Measurements from ENCODE around the gene TATDN3.

DNA sequence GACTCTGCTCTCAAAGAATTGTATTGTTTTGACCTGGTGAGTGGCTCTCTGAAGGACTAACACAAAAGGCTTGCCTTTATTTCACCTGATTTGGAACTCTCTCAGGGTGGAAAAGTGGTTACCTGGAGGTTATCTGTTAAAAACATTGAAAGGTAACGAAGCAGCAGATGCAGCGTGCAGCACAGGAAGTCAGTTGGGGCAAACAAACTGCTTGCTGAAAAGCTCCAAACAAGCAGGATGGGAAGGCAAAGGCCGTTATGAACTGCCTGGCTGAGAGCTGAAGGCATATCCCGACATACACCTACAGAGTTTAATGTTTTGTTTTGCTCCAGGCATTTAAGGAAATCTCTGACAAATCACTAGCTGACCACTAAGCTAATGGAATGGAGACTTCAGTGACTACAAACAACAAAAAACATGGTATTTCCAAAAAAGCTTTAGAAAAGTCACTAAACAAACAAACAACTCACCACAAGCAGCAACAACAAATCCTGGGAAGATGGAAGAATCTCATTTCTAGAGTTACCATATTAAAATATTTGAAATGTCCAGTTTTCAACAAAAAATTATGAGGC is 47.7 kb upstream of the TATDN3 start:
- TF ChIP-seq CTCF (IDR thresholded peaks at IDR 0.05) (no peak), POLR2A (IDR thresholded peaks at IDR 0.05) (no peak)

Data from adrenal gland (tissue), 5 donors.